Embryonic facial prominence (tissue), 1 donor: ENCODE results near the gene FBH1.
"Not testable (repeated sequence)": the region's sequence is repeated elsewhere in the genome, so short reads cannot be mapped to it uniquely, and the experiment has no call there.

ENCODE experiments used
- DNase-seq: peaks from one replicate; pipeline ENCODE4 v3.0.0-alpha.2; 2016; ENCODE audit errors: extremely low spot score

The FBH1 gene

GRCh38 chr10:5959581-5960069 lies 69.6 kb downstream of the FBH1 start:
- DNase-seq = no peak

GRCh38 chr10:5960070-5960972 lies 70.3 kb downstream of the FBH1 start:
- DNase-seq = no peak

- DNase-seq = not testable (repeated sequence)
Observed at GRCh38 chr10:5960973-5961275, 70.9 kb downstream of the FBH1 start.

- no peak for DNase-seq
Observed at GRCh38 chr10:5961405-5962100, 71.5 kb downstream of the FBH1 start.

- DNase-seq = not testable (repeated sequence)
Observed at GRCh38 chr10:5962358-5962940, 72.4 kb downstream of the FBH1 start.

- DNase-seq = no peak
Observed at GRCh38 chr10:5963071-5963470, 73.0 kb downstream of the FBH1 start.

- no peak for DNase-seq
Observed at GRCh38 chr10:5963591-5963990, 73.5 kb downstream of the FBH1 start.

GRCh38 chr10:5964736-5965135 lies 74.7 kb downstream of the FBH1 start:
- DNase-seq = no peak

- DNase-seq = no peak
Observed at GRCh38 chr10:5965266-5965665, 75.2 kb downstream of the FBH1 start.

GRCh38 chr10:5968037-5968680 lies 78.1 kb downstream of the FBH1 start:
- DNase-seq = no peak

- DNase-seq = no peak
Observed at GRCh38 chr10:5968681-5969453, 78.8 kb downstream of the FBH1 start.

- DNase-seq = no peak
Observed at GRCh38 chr10:5970066-5970465, 80.0 kb downstream of the FBH1 start.

GRCh38 chr10:5970527-5970926 lies 80.5 kb downstream of the FBH1 start:
- no peak for DNase-seq

GRCh38 chr10:5971315-5971832 lies 81.3 kb downstream of the FBH1 start:
- no peak for DNase-seq

- no peak for DNase-seq
Observed at GRCh38 chr10:5971886-5972285, 81.8 kb downstream of the FBH1 start.

- no peak for DNase-seq
Observed at GRCh38 chr10:5973069-5973468, 83.0 kb downstream of the FBH1 start.

- DNase-seq = no peak
Observed at GRCh38 chr10:5975641-5976473, 85.8 kb downstream of the FBH1 start.

GRCh38 chr10:5976512-5977470 lies 86.7 kb downstream of the FBH1 start:
- DNase-seq = no peak
